Fibroblast of mammary gland (primary cell): Measurements from ENCODE around the gene PHF1.

Experiments
- DNase-seq: peaks from one replicate; pipeline ENCODE4 v3.0.0-alpha.2; 2010; ENCODE audit warnings: low read depth
- H3K4me3 ChIP-seq: 2 replicates; pipeline ENCODE4 v1.5.1; 2011; ENCODE audit warnings: low read depth, mild to moderate bottlenecking, low read length, moderate library complexity; ENCODE audit not compliant: control insufficient read depth
- TF ChIP-seq, protein P1 (sequence below): conservative IDR thresholded peaks from 2 replicates; pipeline ENCODE4 v1.5.1; 2011; ENCODE audit warnings: low read depth, low read length, inconsistent platforms; ENCODE audit not compliant: control insufficient read depth, insufficient read depth

PHF1 gene

DNA sequence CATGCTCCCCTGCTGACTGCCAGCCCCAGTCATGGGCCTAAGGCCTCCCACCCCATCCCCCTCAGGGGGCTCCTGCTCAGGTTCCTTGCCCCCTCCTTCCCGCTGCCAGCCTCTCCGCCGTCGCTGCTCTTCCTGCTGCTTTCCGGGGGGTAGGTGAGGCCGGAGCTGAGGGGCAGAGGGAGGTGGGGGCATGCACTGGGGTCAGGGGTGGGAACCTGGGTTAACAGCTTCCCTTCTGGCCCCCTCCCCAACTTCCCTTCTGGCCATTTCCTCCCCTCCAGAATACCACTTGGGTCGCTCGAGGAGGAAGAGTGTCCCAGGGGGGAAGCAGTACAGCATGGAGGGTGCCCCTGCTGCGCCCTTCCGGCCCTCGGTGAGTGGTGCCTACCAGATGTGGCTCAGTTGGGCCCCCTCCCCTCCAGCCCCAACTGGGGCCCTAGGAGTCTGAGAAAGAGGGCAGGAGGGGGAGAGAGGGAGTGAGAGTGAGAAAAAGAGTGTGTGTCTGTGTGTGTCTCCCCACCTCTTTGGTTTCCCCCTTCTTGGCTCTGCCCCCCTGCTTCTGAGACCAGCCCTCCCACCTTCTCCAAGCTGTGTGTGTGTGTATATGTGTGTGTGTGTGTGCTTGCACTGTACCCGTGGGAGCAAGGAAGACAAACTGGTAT lies 21.2 kb downstream of the PHF1 start:
- H3K4me3 ChIP-seq, result no peak overlapping the region
- TF ChIP-seq, protein P1, sequence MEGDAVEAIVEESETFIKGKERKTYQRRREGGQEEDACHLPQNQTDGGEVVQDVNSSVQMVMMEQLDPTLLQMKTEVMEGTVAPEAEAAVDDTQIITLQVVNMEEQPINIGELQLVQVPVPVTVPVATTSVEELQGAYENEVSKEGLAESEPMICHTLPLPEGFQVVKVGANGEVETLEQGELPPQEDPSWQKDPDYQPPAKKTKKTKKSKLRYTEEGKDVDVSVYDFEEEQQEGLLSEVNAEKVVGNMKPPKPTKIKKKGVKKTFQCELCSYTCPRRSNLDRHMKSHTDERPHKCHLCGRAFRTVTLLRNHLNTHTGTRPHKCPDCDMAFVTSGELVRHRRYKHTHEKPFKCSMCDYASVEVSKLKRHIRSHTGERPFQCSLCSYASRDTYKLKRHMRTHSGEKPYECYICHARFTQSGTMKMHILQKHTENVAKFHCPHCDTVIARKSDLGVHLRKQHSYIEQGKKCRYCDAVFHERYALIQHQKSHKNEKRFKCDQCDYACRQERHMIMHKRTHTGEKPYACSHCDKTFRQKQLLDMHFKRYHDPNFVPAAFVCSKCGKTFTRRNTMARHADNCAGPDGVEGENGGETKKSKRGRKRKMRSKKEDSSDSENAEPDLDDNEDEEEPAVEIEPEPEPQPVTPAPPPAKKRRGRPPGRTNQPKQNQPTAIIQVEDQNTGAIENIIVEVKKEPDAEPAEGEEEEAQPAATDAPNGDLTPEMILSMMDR, result no peak
- no peak for DNase-seq

DNA sequence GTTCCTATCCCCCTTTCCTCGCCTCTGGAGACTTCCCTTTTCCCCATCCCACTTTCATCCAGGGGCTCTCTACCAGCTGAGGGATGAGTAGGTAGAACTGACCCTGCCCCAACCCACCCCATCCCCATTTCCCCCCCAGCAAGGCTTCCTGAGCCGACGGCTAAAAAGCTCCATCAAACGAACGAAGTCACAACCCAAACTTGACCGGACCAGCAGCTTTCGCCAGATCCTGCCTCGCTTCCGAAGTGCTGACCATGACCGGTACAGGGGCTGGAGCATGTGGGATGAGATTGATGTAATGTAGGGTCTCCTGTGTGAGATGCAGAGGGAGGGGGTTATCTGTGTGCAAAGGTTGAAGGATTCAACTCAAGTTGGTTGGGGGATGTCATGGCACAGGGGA lies 21.7 kb downstream of the PHF1 start:
- no peak for DNase-seq
- TF ChIP-seq, protein P1, result no peak
- no peak overlapping the region for H3K4me3 ChIP-seq

DNA sequence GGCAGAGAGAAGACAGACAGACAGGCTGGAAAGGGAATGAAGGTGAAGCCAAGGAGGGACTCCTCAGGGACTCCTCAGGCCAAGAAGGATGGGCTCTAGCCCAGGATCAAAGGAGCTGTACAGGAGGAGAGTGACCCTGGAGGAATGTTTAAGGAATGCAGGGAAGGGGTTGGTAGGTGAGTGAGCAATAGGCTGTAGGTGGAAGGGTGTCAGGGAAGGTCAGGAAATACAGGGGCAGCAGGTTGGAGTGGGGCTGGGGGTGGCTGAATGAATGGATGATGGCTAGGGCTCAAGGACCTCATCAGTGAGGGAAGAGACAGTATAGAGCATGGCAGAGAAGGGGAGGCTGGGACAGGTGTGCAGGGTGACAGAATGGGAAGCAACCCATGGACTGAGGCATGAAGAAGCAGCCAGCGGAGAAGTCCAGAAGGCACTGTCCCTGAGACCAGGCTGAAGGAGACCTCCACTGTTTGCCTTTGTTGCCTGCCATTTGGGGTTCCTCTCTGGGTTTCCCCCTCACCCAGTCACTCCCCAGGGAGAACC lies 22.3 kb downstream of the PHF1 start:
- no peak for DNase-seq
- no peak overlapping the region for H3K4me3 ChIP-seq
- TF ChIP-seq, protein P1, result no peak

DNA sequence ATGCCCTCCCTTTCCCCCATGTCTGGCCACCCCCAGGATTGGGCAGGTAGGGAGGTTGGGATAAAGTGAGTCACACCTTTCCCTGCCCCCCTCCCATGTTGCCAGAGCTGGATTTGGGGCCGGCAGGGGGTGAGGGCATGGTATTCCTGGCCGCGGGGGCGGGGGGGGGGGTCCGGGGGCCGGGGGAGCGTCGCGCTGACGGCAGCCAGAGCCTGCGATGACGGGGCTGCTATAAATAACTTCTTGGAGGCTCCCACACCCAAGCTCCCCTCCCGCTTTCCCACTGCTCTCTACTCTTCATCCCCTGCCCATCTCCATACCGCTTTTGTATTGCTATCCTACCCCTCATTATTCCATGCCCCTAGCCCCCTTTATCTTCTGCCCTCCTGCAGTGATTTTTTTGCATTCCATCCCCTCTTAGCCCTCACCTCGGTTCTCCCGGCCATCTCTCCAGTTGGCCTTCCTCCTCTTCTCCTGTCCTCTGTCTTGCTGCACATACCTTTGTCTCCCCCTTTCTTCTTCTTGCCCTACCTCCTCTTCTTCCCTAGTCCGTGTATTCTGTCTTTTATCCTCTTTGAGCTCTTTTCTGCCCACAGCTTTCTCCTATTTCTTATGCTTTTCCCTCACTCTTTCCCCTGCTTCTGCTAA lies 22.9 kb downstream of the PHF1 start:
- TF ChIP-seq, protein P1, result no peak
- no peak for DNase-seq
- H3K4me3 ChIP-seq, result no peak overlapping the region

DNA sequence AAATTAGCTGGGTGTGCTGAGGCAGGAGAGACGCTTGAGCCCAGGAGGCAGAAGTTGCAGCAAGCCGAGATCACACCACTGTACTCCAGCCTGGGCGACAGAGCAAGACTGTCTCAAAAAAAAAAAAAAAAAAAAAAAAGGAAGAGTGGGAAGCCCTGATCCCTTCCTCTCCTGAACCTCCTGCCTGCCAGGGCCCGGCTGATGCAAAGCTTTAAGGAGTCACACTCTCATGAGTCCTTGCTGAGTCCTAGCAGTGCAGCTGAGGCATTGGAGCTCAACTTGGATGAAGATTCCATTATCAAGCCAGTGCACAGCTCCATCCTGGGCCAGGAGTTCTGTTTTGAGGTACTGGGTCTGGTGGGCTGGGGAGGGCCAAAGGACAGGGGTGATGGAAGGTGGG lies 24.1 kb downstream of the PHF1 start:
- no peak overlapping the region for H3K4me3 ChIP-seq
- no peak for DNase-seq
- TF ChIP-seq, protein P1, result no peak

DNA sequence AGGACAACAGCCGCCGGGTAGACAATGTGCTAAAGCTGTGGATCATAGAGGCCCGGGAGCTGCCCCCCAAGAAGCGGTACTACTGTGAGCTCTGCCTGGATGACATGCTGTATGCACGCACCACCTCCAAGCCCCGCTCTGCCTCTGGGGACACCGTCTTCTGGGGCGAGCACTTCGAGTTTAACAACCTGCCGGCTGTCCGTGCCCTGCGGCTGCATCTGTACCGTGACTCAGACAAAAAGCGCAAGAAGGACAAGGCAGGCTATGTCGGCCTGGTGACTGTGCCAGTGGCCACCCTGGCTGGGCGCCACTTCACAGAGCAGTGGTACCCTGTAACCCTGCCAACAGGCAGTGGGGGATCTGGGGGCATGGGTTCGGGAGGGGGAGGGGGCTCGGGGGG lies 26.9 kb downstream of the PHF1 start:
- no peak for DNase-seq
- no peak overlapping the region for H3K4me3 ChIP-seq
- TF ChIP-seq, protein P1, result no peak
